GM19452 (cell line): ENCODE data around the gene TNNT2.

Source experiments
- ATAC-seq: cut with Tn5 transposase; IDR thresholded peaks from one replicate; pipeline ENCODE4 v1.9.1; 2021; ENCODE audit not compliant: unreplicated experiment

The TNNT2 gene

DNA sequence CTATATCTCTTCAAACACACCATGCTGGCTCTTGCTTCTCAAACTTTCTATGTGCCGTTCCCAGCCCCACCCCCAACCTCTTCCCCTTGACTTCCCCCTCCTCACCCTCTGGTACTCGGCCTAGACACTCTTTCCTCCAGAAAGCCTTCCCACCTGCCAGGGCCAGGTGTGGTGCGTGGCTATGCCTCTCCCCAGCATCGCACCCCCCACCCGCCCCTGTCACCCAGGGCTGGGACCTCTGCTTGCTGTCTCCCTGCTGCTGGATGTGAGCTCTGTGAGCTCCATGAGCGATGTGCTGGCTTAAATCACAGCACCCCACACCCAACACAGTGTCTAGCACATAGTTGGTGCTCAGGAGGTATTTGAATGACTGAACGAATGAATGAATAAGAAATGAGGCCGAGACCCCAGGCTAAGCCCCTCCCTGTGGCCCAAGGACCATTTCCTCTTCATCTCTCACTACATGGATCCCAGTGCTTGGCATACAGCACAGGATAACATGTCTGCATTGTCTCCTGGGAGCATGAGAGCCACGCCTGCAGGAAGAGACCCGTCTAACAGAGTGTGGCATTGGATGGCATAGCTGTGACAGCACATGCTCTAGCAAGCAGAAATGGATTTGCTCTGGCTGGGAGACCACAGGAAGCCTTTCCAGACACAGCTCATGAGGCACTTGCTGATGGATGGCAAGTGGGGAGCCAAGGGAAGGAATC lies 19.7 kb downstream of the TNNT2 start:
- ATAC-seq = no peak

- no peak for ATAC-seq
Measured at GRCh38 chr1:201357211-201357610, 20.3 kb downstream of the TNNT2 start.

- no peak for ATAC-seq
Measured at GRCh38 chr1:201356701-201357100, 20.8 kb downstream of the TNNT2 start.

DNA sequence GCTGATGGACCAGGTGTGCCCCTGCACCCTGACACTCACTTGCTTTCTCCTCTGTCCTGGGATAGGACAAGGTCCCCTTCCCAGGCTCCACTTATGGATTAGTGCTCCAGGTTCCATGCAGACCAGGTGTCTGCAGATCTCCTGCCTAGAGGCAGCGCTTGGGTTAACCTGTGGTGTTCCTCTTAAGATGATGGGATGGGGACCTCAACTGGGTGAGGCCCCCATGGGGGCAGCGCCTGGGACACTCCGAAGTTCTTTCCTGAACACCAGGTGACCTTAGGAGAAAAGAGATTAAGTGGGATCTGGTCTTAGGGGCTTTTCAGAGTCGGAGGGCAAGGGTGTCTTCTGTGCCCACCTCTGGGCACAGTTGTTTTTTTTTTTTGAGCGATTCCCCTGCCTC lies 21.2 kb downstream of the TNNT2 start:
- ATAC-seq = no peak

- ATAC-seq = no peak
Measured at GRCh38 chr1:201355471-201355870, 22.0 kb downstream of the TNNT2 start.

DNA sequence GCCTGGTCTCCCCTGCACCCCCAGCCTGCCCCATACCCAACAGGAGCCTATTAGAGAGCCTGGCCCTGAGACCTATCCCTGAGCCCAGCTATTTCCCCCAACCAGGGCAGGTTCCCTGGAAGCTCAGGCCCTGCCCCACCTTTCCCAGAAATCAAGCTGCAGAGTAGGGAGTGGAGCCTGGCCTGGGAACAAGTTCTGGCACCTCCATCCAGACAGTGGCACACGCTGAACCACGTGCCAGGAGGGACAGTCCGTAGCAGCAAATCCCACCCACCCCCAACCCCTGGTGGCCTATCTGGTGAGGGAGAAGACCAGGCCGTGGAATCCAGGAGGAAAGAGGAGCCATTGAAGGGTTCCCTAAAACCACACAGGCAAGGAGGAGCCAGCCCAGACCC lies 22.6 kb downstream of the TNNT2 start:
- ATAC-seq = no peak

GRCh38 chr1:201354151-201354900 lies 23.2 kb downstream of the TNNT2 start:
- no peak for ATAC-seq

DNA sequence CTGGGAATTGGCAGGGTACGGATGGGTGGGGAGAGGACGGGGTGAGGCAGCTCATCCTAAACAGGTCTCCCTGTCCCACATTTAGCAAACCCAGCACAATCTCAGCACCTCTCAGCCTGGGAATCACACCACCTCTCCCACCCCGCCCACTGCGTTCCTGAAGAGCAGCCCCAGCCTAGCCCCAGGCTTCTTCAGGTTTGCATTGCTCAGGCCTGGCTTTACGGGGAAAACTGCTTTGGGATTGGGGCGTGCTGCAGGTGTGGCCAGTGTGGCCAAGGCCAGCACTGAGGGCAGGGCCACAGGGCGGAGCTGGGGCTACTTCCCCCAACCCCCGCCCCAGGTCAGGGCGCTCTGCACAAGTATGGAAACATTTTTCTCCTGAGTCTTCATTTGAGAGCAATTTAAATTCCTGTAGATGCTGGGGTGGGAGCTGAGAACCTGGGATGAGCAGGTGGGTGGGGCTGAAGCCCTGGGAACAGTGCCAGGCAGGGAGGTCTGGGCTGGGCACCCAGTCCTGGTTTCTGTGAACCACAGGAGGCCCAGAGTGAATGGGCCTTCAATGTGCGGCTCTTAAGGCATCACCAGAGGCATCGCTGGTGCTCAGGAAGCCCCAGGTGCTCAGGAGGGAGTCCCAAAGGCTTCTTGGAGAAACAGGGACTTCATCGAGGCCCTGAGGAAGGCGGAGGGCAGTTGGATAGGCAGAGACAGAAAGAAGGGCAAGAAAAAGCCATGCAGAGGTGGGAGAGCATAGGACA lies 24.1 kb downstream of the TNNT2 start:
- no peak for ATAC-seq

GRCh38 chr1:201351617-201352016 lies 25.9 kb downstream of the TNNT2 start:
- ATAC-seq = no peak

- no peak for ATAC-seq
Measured at GRCh38 chr1:201350884-201351283, 26.6 kb downstream of the TNNT2 start.

DNA sequence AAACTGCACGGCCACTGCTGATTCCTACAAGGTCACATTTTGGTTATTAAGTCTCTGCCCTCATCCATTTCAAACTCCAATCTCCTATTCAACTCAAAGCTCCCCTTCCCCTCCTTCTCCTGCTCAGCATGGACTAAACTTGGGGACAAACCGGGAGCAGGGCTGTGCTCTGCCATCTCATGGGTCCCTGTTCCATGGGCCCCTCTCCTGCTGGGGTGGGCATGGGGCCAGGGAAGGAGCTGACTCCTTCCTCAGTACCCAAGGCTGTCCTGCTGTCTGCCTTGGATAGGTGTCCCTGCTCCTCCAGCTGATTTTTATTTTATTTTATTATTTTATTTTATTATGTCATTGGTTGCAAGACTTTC lies 27.1 kb downstream of the TNNT2 start:
- ATAC-seq = no peak

DNA sequence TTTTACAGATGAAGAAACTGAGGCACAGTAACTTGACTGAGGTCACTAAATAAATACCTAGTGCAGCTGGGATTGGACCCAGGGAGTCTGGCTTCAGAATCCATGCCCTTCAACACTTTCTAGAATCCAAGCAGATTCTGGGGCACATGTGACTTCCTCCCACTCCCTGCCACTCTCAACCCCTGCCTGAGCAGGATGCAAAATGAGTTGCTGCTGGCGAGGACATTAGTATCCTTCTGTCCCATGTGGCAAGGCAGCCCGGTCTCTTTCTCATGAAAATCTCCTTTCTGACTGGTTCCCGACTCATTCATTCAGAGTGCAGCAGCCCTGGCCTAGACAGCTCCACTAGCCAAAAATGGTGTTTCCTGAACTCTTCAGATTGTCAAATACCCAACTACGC lies 28.4 kb downstream of the TNNT2 start:
- ATAC-seq = no peak

DNA sequence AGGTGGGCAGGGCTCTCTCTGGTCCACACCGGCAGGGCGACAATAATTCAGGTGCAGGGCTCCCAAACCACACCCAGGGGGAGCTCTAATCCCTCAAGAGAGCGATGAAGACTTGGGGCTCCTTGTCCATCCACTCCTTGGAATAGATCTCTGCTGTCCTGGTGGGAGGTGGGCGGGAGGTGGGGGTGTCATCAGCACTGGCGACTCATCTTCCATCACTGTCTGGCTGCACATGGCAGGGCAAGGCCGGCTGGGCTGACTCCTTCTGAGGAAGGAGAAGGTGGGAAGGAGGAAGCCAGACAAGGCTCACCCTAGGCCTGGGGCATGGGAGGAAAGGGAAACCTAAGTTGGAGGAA lies 29.3 kb downstream of the TNNT2 start:
- no peak for ATAC-seq

GRCh38 chr1:201347498-201348210 lies 29.8 kb downstream of the TNNT2 start:
- ATAC-seq = no peak

DNA sequence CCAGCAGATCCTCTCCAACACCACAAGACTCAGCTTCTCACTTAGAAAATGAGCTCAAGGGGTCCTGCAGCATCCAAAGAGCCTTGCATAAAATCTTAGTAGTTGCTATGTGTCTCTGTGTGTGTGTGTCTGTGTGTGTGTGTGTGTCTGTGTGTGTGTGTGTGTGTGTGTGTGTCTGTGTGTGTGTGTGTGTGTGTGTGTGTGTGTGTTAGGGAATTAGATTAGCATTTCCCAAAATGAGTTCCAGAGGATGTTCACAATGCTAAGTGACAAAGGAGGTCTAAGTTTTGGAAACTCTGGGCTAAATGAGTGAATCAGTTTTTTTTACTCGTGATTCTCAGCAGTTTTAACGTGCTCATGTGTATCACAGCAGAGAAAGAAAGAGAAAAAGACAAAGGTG lies 30.5 kb downstream of the TNNT2 start:
- no peak for ATAC-seq

GRCh38 chr1:201346337-201346939 lies 31.0 kb downstream of the TNNT2 start:
- no peak for ATAC-seq

DNA sequence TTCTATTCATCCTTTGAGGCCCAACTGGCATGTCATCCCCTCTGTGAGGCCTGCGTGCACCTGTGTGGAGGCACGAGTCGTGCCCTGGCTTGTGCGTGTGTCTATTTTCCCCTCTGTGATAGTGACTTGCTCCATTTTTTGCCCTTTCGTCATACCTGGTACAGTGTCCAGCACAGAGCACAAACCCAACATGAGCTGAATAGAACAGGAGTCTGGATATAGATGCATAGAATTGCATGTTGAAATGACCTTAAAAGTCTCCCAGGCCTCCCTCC lies 32.5 kb downstream of the TNNT2 start:
- no peak for ATAC-seq

GRCh38 chr1:201344206-201345080 lies 33.0 kb downstream of the TNNT2 start:
- no peak for ATAC-seq

DNA sequence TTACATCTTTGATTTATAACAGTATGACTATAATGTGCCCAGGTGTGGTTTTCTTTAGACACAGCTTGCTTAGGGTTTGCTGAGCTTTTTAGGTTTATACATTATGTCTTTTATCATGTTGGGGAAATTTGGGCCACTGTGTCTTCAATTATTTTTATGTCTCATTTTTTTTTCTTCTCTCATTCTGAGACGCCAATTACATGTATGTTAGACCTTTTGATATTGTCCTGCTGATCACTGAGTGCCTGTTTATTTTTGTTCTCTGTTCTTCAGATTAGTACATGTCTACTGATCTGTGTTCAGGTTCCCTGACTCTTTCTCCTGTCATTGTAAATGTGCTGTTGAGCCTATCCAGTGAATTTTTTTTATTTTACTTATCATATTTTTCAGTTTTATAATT lies 36.1 kb downstream of the TNNT2 start:
- no peak for ATAC-seq

DNA sequence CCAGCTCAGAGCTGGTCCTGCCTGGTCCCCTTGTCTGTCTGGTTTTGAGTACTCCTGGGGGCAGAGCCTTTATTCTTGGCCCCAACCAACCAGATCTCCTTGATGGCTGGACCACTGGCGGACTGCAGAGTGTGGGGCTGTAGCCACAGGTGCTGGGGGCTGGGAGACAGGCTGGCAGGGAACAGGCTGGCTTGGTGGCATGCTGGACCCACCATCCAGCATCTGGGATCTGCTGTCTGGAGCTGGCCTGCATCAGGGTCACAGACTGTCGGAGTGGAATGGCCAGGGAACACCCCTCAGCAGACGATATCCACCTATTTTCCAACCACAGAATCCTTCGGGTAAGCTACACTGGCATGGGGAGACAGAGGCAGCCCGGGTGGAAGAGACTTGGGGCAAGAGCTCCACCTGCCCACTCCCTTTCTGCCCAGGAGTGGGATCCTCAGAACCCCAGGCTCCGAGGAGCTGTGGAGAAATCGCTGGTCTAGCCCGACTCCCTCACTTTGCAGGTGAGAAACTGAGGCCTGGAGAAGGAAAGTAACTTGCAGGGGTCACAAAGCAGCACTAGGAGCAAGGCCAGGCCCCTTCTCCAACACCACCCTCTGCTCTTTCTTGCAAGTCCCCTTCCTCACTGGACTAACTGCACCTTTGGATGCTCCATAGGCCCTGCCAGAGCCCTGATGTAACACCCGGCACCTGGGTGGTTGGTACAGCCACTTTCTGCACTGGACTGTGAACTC lies 40.6 kb downstream of the TNNT2 start:
- ATAC-seq = no peak
